ENCODE results near the gene SPO11.

Gene SPO11

DNA sequence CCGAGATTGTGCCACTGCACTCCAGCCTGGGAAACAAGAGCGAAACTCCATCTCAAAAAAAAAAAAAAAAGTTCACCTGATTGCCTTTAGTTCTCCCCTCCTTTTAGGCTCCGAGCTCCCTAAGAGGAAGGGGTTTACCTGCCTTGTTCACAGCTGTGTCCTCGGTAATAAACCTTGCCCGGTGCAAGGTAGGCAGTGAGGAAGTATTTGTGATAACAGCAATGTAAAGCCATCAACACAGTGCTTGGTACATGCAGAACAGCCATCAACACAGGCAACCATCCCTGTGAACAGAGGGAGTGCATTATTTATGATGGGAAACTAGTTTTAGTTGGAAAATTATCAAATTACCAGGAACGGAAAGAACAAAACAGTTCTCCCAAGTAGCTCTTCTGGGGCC is 1.8 kb upstream of the SPO11 start:
- no peak for TF ChIP-seq FOXM1 (IDR thresholded peaks at IDR 0.05; ENCODE audit: borderline replicate concordance, low read depth)
- TF ChIP-seq, protein P1, sequence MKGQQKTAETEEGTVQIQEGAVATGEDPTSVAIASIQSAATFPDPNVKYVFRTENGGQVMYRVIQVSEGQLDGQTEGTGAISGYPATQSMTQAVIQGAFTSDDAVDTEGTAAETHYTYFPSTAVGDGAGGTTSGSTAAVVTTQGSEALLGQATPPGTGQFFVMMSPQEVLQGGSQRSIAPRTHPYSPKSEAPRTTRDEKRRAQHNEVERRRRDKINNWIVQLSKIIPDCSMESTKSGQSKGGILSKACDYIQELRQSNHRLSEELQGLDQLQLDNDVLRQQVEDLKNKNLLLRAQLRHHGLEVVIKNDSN (IDR thresholded peaks at IDR 0.05) = no peak
- TF ChIP-seq CREB1 (IDR thresholded peaks at IDR 0.05; ENCODE audit: low read depth) = no peak
- no peak for TF ChIP-seq TEAD4 (IDR thresholded peaks at IDR 0.05)
- TF ChIP-seq EGR1 (IDR thresholded peaks at IDR 0.05) = no peak
- no peak for TF ChIP-seq ZBTB7A (IDR thresholded peaks at IDR 0.05; ENCODE audit: low read depth)
- no peak for TF ChIP-seq TAF1 (IDR thresholded peaks at IDR 0.05; ENCODE audit: low read depth)

DNA sequence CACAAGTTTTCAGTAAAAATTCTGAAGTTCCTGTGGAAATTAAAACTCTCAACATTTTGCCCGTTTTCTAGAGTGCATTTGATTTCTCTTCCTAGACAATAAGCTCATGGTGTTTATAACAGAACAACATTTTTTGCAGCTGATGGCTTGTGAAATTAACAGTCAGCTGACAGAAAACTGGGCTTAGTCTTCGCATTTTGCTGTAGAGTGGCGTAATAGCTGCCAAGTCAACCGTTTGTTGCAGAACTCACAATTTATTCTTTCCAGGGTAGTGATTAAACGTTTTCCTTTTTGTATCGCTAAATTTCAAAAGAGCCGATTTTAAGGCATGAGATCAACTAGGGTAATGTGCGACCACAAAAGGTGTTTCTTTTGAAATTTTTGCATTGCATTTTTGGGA is 1.4 kb downstream of the SPO11 start:
- no peak for TF ChIP-seq YY1 (IDR thresholded peaks at IDR 0.05; ENCODE audit: low read depth)
- TF ChIP-seq RAD21 (IDR thresholded peaks at IDR 0.05; ENCODE audit: low read depth) = no peak
- TF ChIP-seq EP300 (IDR thresholded peaks at IDR 0.05; ENCODE audit: borderline replicate concordance) = no peak
- TF ChIP-seq EGR1 (IDR thresholded peaks at IDR 0.05) = no peak
- TF ChIP-seq, protein P2, sequence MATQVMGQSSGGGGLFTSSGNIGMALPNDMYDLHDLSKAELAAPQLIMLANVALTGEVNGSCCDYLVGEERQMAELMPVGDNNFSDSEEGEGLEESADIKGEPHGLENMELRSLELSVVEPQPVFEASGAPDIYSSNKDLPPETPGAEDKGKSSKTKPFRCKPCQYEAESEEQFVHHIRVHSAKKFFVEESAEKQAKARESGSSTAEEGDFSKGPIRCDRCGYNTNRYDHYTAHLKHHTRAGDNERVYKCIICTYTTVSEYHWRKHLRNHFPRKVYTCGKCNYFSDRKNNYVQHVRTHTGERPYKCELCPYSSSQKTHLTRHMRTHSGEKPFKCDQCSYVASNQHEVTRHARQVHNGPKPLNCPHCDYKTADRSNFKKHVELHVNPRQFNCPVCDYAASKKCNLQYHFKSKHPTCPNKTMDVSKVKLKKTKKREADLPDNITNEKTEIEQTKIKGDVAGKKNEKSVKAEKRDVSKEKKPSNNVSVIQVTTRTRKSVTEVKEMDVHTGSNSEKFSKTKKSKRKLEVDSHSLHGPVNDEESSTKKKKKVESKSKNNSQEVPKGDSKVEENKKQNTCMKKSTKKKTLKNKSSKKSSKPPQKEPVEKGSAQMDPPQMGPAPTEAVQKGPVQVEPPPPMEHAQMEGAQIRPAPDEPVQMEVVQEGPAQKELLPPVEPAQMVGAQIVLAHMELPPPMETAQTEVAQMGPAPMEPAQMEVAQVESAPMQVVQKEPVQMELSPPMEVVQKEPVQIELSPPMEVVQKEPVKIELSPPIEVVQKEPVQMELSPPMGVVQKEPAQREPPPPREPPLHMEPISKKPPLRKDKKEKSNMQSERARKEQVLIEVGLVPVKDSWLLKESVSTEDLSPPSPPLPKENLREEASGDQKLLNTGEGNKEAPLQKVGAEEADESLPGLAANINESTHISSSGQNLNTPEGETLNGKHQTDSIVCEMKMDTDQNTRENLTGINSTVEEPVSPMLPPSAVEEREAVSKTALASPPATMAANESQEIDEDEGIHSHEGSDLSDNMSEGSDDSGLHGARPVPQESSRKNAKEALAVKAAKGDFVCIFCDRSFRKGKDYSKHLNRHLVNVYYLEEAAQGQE (IDR thresholded peaks at IDR 0.05; ENCODE audit: low read depth) = no peak
- no peak for TF ChIP-seq CREB1 (IDR thresholded peaks at IDR 0.05; ENCODE audit: low read depth)
- TF ChIP-seq, protein P1 (IDR thresholded peaks at IDR 0.05) = no peak
- no peak for TF ChIP-seq CEBPB (IDR thresholded peaks at IDR 0.05)
- TF ChIP-seq FOXM1 (IDR thresholded peaks at IDR 0.05; ENCODE audit: borderline replicate concordance, low read depth) = no peak
- no peak for TF ChIP-seq NFIC (IDR thresholded peaks at IDR 0.05)
- no peak for TF ChIP-seq ZBTB7A (IDR thresholded peaks at IDR 0.05; ENCODE audit: low read depth)
- TF ChIP-seq TCF12 (IDR thresholded peaks at IDR 0.05; ENCODE audit: low read depth) = no peak
- no peak for TF ChIP-seq TEAD4 (IDR thresholded peaks at IDR 0.05)
- TF ChIP-seq, protein P3, sequence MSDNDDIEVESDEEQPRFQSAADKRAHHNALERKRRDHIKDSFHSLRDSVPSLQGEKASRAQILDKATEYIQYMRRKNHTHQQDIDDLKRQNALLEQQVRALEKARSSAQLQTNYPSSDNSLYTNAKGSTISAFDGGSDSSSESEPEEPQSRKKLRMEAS (IDR thresholded peaks at IDR 0.05) = no peak

DNA sequence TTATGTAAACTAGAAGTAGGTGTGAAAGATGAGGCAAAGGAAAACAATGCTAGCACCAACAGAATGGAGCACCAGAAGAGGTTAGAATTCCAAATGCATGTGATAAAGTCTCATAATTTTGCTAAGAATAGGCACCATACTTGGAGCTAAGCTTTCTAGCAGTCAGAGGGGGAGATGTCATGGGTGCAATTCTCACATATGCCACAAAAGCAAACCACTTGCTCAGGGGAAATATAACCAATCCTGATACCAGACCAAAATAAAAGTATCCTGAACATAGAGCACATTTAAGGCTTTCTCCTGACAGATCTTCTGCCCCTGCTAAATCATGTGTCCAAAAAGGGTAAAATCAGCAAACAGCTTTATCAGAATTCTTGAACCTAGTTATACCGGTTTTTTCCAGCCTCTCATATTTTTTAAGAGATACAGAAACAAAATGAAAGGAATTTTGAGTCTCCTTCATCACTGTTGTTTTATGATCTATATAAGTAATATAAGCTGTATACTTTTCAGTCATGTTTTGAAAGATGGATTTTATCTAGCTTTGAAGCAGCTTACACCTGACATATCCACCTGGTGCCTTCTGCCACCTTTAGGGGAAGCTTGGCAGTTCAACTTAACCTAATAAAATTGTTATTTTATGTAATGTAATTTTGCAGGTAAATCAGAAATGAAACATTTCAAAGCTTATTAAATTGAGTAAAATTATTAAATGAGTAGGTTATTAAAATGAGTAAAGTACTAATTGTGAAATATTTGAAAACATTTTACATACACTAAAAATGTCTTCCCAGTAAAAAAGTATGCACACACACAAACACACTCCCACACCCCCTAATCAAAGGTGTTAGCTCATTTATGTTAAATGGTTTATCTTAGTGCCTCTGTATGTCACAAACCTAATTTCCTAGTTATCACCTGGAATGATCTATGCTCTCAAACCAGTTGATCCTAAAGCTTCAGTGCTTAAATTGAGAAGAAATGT is 2.8 kb downstream of the SPO11 start:
- TF ChIP-seq, protein P2 (IDR thresholded peaks at IDR 0.05; ENCODE audit: low read depth) = no peak
- TF ChIP-seq RAD21 (IDR thresholded peaks at IDR 0.05; ENCODE audit: low read depth) (peak; percentile 38), YY1 (IDR thresholded peaks at IDR 0.05; ENCODE audit: low read depth) (no peak), CEBPB (IDR thresholded peaks at IDR 0.05) (no peak), ZBTB7A (IDR thresholded peaks at IDR 0.05; ENCODE audit: low read depth) (no peak), CREB1 (IDR thresholded peaks at IDR 0.05; ENCODE audit: low read depth) (no peak)
- TF ChIP-seq, protein P3 (IDR thresholded peaks at IDR 0.05) = no peak

DNA sequence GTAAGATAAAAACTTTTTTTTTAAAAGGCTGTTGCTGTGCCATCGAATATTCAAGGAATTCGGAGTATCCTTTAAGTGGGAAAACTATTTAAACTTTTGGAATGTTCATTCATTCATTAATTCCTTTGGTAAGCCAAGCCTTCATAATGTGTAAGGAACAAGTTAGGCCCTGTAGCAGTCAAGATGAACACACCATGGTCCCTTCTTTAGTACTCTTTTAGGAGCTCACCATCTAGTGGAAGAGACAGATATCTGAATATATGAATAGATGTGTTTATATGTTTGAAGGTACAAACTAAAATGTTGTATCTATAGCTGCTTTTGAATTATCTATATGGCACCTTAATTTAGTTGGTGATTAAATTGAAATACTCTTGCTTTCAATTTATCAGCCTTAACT is 5.8 kb downstream of the SPO11 start:
- TF ChIP-seq, protein P1 (IDR thresholded peaks at IDR 0.05) = no peak
- TF ChIP-seq CEBPB (IDR thresholded peaks at IDR 0.05) (no peak), TEAD4 (IDR thresholded peaks at IDR 0.05) (no peak), CREB1 (IDR thresholded peaks at IDR 0.05; ENCODE audit: low read depth) (no peak), EP300 (IDR thresholded peaks at IDR 0.05; ENCODE audit: borderline replicate concordance) (no peak), NFIC (IDR thresholded peaks at IDR 0.05) (no peak), EGR1 (IDR thresholded peaks at IDR 0.05) (no peak)
- TF ChIP-seq, protein P2 (IDR thresholded peaks at IDR 0.05; ENCODE audit: low read depth) = no peak

Data from Ishikawa (cell line).